WTC11 (cell line): Measurements from ENCODE around the gene DLG5. TPM values are rescaled to one million over a fixed set of nuclear protein-coding genes. Genes with fewer than 3 reads are reported as not detected.

Source experiments
- ATAC-seq: fragments of 200-7000 bp; cut with Tn5 transposase; 2 replicates; pipeline ENCODE4 v1.10.0; 2021; ENCODE audit warnings: mild to moderate bottlenecking, moderate library complexity
- CTCF ChIA-PET: fragments of 300-600 bp; sonication (Branson Sonifier 250); formaldehyde crosslinking; loops from one replicate; lab custom pipeline; 2021; ENCODE audit warnings: antibody characterized with exemption; lab: Charles Lee
- POLR2A ChIA-PET: fragments of 350-600 bp; sonication (Branson Sonifier 250); formaldehyde crosslinking; loops from one replicate; lab custom pipeline; 2021; ENCODE audit warnings: antibody characterized with exemption; lab: Charles Lee
- DNase-seq: peaks from one replicate; pipeline ENCODE4 v3.0.0; 2021; ENCODE audit warnings: low spot score
- H3K27ac Mint-ChIP-seq: 2 replicates; pipeline ENCODE4 v1.8.0; 2021; ENCODE audit warnings: mixed read lengths
- H3K27me3 Mint-ChIP-seq: 2 replicates; pipeline ENCODE4 v1.8.0; 2021; ENCODE audit warnings: low read depth, mild to moderate bottlenecking, moderate library complexity, mixed read lengths
- H3K36me3 Mint-ChIP-seq: 2 replicates; pipeline ENCODE4 v1.8.0; 2021; ENCODE audit warnings: mixed read lengths
- H3K4me1 Mint-ChIP-seq: 2 replicates; pipeline ENCODE4 v1.8.0; 2022; ENCODE audit warnings: mixed read lengths
- H3K4me3 Mint-ChIP-seq: 2 replicates; pipeline ENCODE4 v1.8.0; 2021; ENCODE audit warnings: mild to moderate bottlenecking, moderate library complexity, mixed read lengths
- H3K9me3 Mint-ChIP-seq: 2 replicates; pipeline ENCODE4 v1.8.0; 2021; ENCODE audit warnings: mixed read lengths
- ESRRA ChIP-seq: sonication (generic); formaldehyde crosslinking; IDR thresholded peaks from 2 replicates; pipeline ENCODE4 v1.8.1; 2022; ENCODE audit warnings: mild to moderate bottlenecking, missing genetic modification reagents, borderline replicate concordance
- HMGA2 ChIP-seq: fragments of 250-450 bp; sonication (Bioruptor Pico); IDR thresholded peaks from 2 replicates; pipeline ENCODE4 v1.4.0; 2021; ENCODE audit warnings: mild to moderate bottlenecking, moderate library complexity
- JAZF1 ChIP-seq: fragments of 250-450 bp; sonication (Bioruptor Pico); IDR thresholded peaks from 2 replicates; pipeline ENCODE4 v1.9.0; 2021; ENCODE audit warnings: moderate library complexity, mild to moderate bottlenecking, inconsistent platforms
- JUN ChIP-seq: sonication (generic); formaldehyde crosslinking; IDR thresholded peaks from 2 replicates; pipeline ENCODE4 v1.8.0; 2023; ENCODE audit warnings: mild to moderate bottlenecking, missing genetic modification reagents
- KAT7 ChIP-seq: sonication (generic); formaldehyde crosslinking; IDR thresholded peaks from 2 replicates; pipeline ENCODE4 v1.8.1; 2023; ENCODE audit warnings: missing genetic modification reagents, mild to moderate bottlenecking, borderline replicate concordance
- NFE2L1 ChIP-seq: sonication (generic); formaldehyde crosslinking; IDR thresholded peaks from 2 replicates; pipeline ENCODE4 v1.8.1; 2023; ENCODE audit warnings: missing genetic modification reagents
- NFYB ChIP-seq: sonication (generic); formaldehyde crosslinking; conservative IDR thresholded peaks from 2 replicates; pipeline ENCODE4 v1.8.0; 2022; ENCODE audit warnings: low read depth, missing genetic modification reagents
- NR1H2 ChIP-seq: sonication (generic); formaldehyde crosslinking; IDR thresholded peaks from 2 replicates; pipeline ENCODE4 v1.9.0; 2021; ENCODE audit warnings: mild to moderate bottlenecking, moderate library complexity, missing genetic modification reagents
- PRRX2 ChIP-seq: fragments of 250-450 bp; sonication (Bioruptor Pico); IDR thresholded peaks from 2 replicates; pipeline ENCODE4 v1.8.0; 2021; ENCODE audit warnings: mild to moderate bottlenecking
- SP1 ChIP-seq: sonication (generic); formaldehyde crosslinking; conservative IDR thresholded peaks from 2 replicates; pipeline ENCODE4 v1.8.1; 2022; ENCODE audit warnings: missing genetic modification reagents
- ZBTB21 ChIP-seq: sonication (generic); formaldehyde crosslinking; IDR thresholded peaks from 2 replicates; pipeline ENCODE4 v1.8.1; 2023; ENCODE audit warnings: mild to moderate bottlenecking, missing genetic modification reagents, borderline replicate concordance
- ZNF138 ChIP-seq: sonication (generic); formaldehyde crosslinking; conservative IDR thresholded peaks from 2 replicates; pipeline ENCODE4 v1.8.1; 2022; ENCODE audit warnings: mild to moderate bottlenecking, moderate library complexity, missing genetic modification reagents
- ZNF317 ChIP-seq: sonication (generic); formaldehyde crosslinking; IDR thresholded peaks from 2 replicates; pipeline ENCODE4 v1.8.1; 2023; ENCODE audit warnings: low read depth, mild to moderate bottlenecking, moderate library complexity, missing genetic modification reagents, borderline replicate concordance
- ZNF396 ChIP-seq: fragments of 250-450 bp; sonication (Bioruptor Pico); IDR thresholded peaks from 2 replicates; pipeline ENCODE4 v1.8.0; 2021; ENCODE audit warnings: mild to moderate bottlenecking, moderate library complexity, borderline replicate concordance
- ZNF416 ChIP-seq: fragments of 250-450 bp; sonication (Bioruptor Pico); IDR thresholded peaks from 2 replicates; pipeline ENCODE4 v1.9.0; 2021; ENCODE audit warnings: mild to moderate bottlenecking, inconsistent platforms
- ZNF671 ChIP-seq: fragments of 250-450 bp; sonication (Bioruptor Pico); IDR thresholded peaks from 2 replicates; pipeline ENCODE4 v1.8.0; 2021; ENCODE audit warnings: mild to moderate bottlenecking
- total RNA-seq: library from RNA; stranded (reverse); gene quantifications from 3 replicates; pipeline ENCODE4 v1.2.3, GENCODE V29; 2021
- TF ChIP-seq, protein P1 (sequence below): fragments of 250-450 bp; sonication (Bioruptor Pico); IDR thresholded peaks from 2 replicates; pipeline ENCODE4 v2.1.2; 2022; ENCODE audit warnings: mild to moderate bottlenecking, moderate library complexity
- TF ChIP-seq, protein P2 (sequence below): fragments of 250-450 bp; sonication (Bioruptor Pico); IDR thresholded peaks from 2 replicates; pipeline ENCODE4 v1.9.0; 2021; ENCODE audit warnings: mild to moderate bottlenecking
- TF ChIP-seq, protein P3 (sequence below): sonication (generic); formaldehyde crosslinking; IDR thresholded peaks from 2 replicates; pipeline ENCODE4 v1.8.0; 2022; ENCODE audit warnings: mild to moderate bottlenecking, missing genetic modification reagents
- TF ChIP-seq, protein P4 (sequence below): sonication (generic); formaldehyde crosslinking; IDR thresholded peaks from 2 replicates; pipeline ENCODE4 v1.8.1; 2023; ENCODE audit warnings: mild to moderate bottlenecking, missing genetic modification reagents
- TF ChIP-seq, protein P5 (sequence below): sonication (generic); formaldehyde crosslinking; IDR thresholded peaks from 2 replicates; pipeline ENCODE4 v1.8.0; 2022; ENCODE audit warnings: mild to moderate bottlenecking, missing genetic modification reagents

Gene DLG5
- total RNA-seq, 1 experiment from 2014 or later = 65.5 TPM

DNA sequence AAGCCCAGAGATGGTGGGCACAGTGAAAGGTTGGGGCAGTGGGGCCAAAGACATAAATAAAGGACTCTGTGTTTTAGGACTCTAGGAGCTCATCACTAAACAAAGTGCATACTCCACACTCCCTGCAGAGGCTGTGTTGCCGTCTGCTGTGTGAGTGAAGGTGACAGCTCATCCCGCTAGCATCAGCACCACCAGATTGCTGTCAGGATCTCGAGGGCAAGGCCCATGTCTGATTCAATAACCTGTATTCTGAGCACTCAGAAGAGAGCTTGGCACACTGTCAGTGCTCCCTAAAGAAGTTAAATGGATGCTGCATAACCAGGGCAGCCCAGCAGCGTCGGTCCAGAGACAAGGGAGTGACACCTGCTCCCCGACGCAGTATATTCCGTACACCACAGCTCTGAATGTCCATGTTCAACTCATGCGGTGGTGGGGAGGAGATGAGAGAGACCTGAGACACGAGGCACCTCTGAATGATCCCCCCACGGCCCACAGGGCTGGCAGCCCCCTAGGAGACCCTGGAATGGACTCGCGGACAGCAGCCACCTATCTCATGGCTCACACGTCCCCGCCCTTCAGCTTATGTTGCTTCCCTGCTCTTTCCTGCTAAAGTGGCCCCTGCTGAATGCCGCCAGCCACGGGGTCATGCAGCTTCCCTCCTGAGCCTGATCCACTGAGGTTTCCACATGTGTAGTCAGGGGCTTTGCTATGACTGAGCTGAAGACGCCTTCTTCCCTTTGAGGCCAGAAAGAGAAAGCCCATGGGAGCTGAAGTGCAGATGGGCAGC lies 156.3 kb downstream of the DLG5 start:
- Mint-ChIP-seq H3K36me3 (no peaks in the 10 kb centered on the region), H3K9me3 (no peaks in the 10 kb centered on the region), H3K4me1 (no peaks in the 10 kb centered on the region), H3K27ac (no peak overlapping the region), H3K4me3 (no peak overlapping the region), H3K27me3 (no peaks in the 10 kb centered on the region)
- ATAC-seq (no peak), DNase-seq (no peak)
- ChIA-PET CTCF (interaction anchor here (0.8 to 5.4 kb wide), 4 partner anchors 14 to 165 kb away, joined by 3 to 23 read pairs (median 8); no protein-coding TSS in a partner anchor), POLR2A (no interaction called here)
- TF ChIP-seq NFYB (no peak), SP1 (CRISPR knock-in tag) (no peak), ZNF671 (CRISPR knock-in tag) (no peak), NFE2L1 (no peak), ZNF138 (no peak)
- TF ChIP-seq, protein P1, sequence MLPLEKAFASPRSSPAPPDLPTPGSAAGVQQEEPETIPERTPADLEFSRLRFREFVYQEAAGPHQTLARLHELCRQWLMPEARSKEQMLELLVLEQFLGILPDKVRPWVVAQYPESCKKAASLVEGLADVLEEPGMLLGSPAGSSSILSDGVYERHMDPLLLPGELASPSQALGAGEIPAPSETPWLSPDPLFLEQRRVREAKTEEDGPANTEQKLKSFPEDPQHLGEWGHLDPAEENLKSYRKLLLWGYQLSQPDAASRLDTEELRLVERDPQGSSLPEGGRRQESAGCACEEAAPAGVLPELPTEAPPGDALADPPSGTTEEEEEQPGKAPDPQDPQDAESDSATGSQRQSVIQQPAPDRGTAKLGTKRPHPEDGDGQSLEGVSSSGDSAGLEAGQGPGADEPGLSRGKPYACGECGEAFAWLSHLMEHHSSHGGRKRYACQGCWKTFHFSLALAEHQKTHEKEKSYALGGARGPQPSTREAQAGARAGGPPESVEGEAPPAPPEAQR (CRISPR knock-in tag) = no peak

DNA sequence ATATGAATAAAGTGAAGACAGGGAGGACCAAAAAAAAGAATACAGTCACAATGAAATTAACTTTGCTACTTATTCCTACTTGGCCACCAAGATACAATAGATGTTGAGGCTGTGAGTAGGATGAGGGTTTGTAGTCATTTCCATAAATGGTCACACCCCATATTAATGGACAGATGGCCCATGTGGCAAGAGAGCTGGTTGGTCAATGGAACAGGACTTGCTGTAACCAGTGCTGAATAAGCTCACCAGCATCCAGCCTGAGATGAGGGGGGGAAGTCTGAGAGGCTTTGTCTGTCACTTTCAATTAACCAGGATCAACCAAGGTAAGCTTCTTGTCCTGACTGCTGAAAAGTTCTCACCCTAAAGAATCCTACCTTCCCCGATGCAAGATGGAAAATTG lies 158.5 kb downstream of the DLG5 start:
- no peak for ATAC-seq

More for the DNA sequence above, 158.5 kb downstream of the DLG5 start:
- POLR2A ChIA-PET = no interaction called here
- Mint-ChIP-seq H3K36me3 (no peaks in the 10 kb centered on the region), H3K4me3 (no peak overlapping the region), H3K9me3 (no peaks in the 10 kb centered on the region), H3K27me3 (no peaks in the 10 kb centered on the region), H3K4me1 (peaks cover 3% of the 10 kb centered on the region), H3K27ac (no peak overlapping the region)
- no peak for DNase-seq
- TF ChIP-seq ZNF416 = no peak
- TF ChIP-seq NR1H2 (CRISPR knock-in tag) = no peak
- TF ChIP-seq KAT7 (CRISPR knock-in tag) = no peak
- TF ChIP-seq, protein P2, sequence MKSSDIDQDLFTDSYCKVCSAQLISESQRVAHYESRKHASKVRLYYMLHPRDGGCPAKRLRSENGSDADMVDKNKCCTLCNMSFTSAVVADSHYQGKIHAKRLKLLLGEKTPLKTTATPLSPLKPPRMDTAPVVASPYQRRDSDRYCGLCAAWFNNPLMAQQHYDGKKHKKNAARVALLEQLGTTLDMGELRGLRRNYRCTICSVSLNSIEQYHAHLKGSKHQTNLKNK (CRISPR knock-in tag) = no peak
- no peak for TF ChIP-seq PRRX2 (CRISPR knock-in tag)
- no peak for TF ChIP-seq NFYB
- TF ChIP-seq JAZF1 = no peak
- TF ChIP-seq, protein P3, sequence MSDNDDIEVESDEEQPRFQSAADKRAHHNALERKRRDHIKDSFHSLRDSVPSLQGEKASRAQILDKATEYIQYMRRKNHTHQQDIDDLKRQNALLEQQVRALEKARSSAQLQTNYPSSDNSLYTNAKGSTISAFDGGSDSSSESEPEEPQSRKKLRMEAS (CRISPR knock-in tag) = no peak
- TF ChIP-seq JUN (CRISPR knock-in tag) = no peak
- TF ChIP-seq ESRRA (CRISPR knock-in tag) = no peak
- no peak for TF ChIP-seq ZNF396
- TF ChIP-seq ZNF317 (CRISPR knock-in tag) = no peak
- TF ChIP-seq, protein P4, sequence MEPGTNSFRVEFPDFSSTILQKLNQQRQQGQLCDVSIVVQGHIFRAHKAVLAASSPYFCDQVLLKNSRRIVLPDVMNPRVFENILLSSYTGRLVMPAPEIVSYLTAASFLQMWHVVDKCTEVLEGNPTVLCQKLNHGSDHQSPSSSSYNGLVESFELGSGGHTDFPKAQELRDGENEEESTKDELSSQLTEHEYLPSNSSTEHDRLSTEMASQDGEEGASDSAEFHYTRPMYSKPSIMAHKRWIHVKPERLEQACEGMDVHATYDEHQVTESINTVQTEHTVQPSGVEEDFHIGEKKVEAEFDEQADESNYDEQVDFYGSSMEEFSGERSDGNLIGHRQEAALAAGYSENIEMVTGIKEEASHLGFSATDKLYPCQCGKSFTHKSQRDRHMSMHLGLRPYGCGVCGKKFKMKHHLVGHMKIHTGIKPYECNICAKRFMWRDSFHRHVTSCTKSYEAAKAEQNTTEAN = no peak
- no peak for TF ChIP-seq ZBTB21 (CRISPR knock-in tag)
- TF ChIP-seq, protein P5, sequence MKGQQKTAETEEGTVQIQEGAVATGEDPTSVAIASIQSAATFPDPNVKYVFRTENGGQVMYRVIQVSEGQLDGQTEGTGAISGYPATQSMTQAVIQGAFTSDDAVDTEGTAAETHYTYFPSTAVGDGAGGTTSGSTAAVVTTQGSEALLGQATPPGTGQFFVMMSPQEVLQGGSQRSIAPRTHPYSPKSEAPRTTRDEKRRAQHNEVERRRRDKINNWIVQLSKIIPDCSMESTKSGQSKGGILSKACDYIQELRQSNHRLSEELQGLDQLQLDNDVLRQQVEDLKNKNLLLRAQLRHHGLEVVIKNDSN (CRISPR knock-in tag) = no peak
- TF ChIP-seq, protein P1 (CRISPR knock-in tag) = no peak
- TF ChIP-seq HMGA2 (CRISPR knock-in tag) = no peak
- CTCF ChIA-PET = interaction anchor here (0.8 to 5.4 kb wide), 2 partner anchors 11 to 57 kb away, joined by 3 to 23 read pairs; no protein-coding TSS in a partner anchor
